HepG2 (cell line): ENCODE measurements around the gene STK11. TPM values are rescaled to one million over a fixed set of nuclear protein-coding genes. Genes with fewer than 3 reads are reported as not detected.

Experiments used
- AKAP8 ChIP-seq: sonication (generic); formaldehyde crosslinking; IDR thresholded peaks from 2 replicates; pipeline ENCODE4 v1.5.1; 2020; ENCODE audit warnings: mild to moderate bottlenecking, missing genetic modification reagents
- HDAC2 ChIP-seq: sonication (generic); formaldehyde crosslinking; IDR thresholded peaks from 2 replicates; pipeline ENCODE4 v1.4.0; 2020; ENCODE audit warnings: missing genetic modification reagents
- NR2C2 ChIP-seq: sonication (generic); formaldehyde crosslinking; IDR thresholded peaks from 2 replicates; pipeline ENCODE4 v1.4.0; 2020; ENCODE audit warnings: missing genetic modification reagents, mild to moderate bottlenecking, moderate library complexity, borderline replicate concordance
- PITX1 ChIP-seq: sonication (generic); formaldehyde crosslinking; IDR thresholded peaks from 2 replicates; pipeline ENCODE4 v1.5.1; 2020; ENCODE audit warnings: mild to moderate bottlenecking, missing genetic modification reagents
- RXRA ChIP-seq: sonication (generic); formaldehyde crosslinking; IDR thresholded peaks from 2 replicates; pipeline ENCODE4 v1.5.1; 2020; ENCODE audit warnings: missing genetic modification reagents
- ZNF660 ChIP-seq: sonication (generic); formaldehyde crosslinking; IDR thresholded peaks from 2 replicates; pipeline ENCODE4 v1.5.1; 2020; ENCODE audit warnings: mild to moderate bottlenecking, low read depth, missing genetic modification reagents, borderline replicate concordance
- ZNF672 ChIP-seq: sonication (generic); formaldehyde crosslinking; IDR thresholded peaks from 2 replicates; pipeline ENCODE4 v1.8.1; 2022; ENCODE audit warnings: missing genetic modification reagents
- polyA plus RNA-seq, 8 experiments: library from polyadenylated mRNA; depleted of rRNA in 3 of 8; stranded (reverse) in 7 of 8; unstranded in 1 of 8; fragments of >200 nt; fragmentation: Illumina TruSeq in 4 of 8; extraction: Trizol in 4 of 8; gene quantifications; 2 replicates each; pipeline versions ENCODE4 v1.2.1 to v1.2.3, GENCODE V29; 2011 to 2016; ENCODE audit warnings: low read depth in 4 of 8, missing spikeins in 1 of 8, mixed read lengths in 1 of 8; ENCODE audit not compliant: insufficient read depth in 1 of 8
- total RNA-seq, 5 experiments: library from RNA; depleted of rRNA; stranded (reverse); fragments of >200 nt; fragmentation: Illumina TruSeq; extraction: Trizol; gene quantifications; 2 replicates each; pipeline ENCODE4 v1.2.3, GENCODE V29; 2016; ENCODE audit warnings: low read depth in 1 of 5
- TF ChIP-seq, protein P1 (sequence below): sonication (generic); formaldehyde crosslinking; IDR thresholded peaks from 2 replicates; pipeline ENCODE4 v1.5.0; 2020; ENCODE audit warnings: mild to moderate bottlenecking, missing genetic modification reagents
- TF ChIP-seq, protein P2 (sequence below): IDR thresholded peaks from 2 replicates; pipeline ENCODE4 v1.4.0; 2020; ENCODE audit warnings: mild to moderate bottlenecking, missing genetic modification reagents
- TF ChIP-seq, protein P3 (sequence below): sonication (generic); formaldehyde crosslinking; IDR thresholded peaks from 2 replicates; pipeline ENCODE4 v1.4.0; 2020; ENCODE audit warnings: mild to moderate bottlenecking, missing genetic modification reagents, borderline replicate concordance
- TF ChIP-seq, protein P4 (sequence below): sonication (generic); formaldehyde crosslinking; IDR thresholded peaks from 2 replicates; pipeline ENCODE4 v1.8.1; 2023; ENCODE audit warnings: mild to moderate bottlenecking, missing genetic modification reagents
- TF ChIP-seq, protein P5 (sequence below): sonication (generic); formaldehyde crosslinking; IDR thresholded peaks from 2 replicates; pipeline ENCODE4 v1.8.0; 2022; ENCODE audit warnings: missing genetic modification reagents, mild to moderate bottlenecking, moderate library complexity, borderline replicate concordance

The STK11 gene
- total and polyA plus RNA-seq, 2 of the 13 experiments (the other 11 are each of a cell fraction or from before 2014, with no cell fraction given), result 27.5 to 43.6 TPM

DNA sequence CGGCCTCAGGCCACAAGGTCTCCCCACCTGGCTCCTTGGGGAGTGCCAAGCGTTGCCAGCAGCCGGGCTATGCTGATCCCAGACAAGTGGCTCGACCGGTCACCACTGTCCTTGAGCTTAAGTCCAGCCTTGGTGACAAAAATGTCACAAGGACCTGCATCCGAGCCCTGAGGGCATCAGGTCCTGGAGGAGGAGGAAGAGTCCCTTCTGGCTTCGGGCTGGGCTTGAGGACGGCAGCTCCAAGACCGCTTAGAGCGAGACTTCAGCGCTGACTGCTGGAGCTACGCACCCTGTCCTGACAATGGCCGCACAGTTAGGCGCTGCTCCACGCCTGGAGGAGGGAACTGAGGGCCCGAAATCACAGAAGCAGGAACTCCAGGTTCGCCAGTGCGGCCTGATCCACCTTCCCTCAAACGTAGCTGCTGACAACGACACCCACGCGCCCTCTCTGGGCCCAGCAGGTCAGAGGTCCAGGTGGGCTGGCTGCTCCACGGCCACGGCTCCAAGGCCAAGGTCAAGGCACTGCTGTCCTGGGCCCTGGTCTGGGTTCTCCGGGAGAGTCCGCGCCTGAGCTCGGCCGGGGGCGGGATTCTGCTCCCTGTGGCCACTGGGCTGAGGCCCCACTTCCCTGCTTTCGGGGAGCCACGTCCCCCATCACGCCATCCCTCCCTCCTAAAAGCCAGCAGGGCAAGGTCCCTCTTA, 38.6 kb upstream of the STK11 start (continued):
- no peak for TF ChIP-seq HDAC2 (CRISPR knock-in tag)
- TF ChIP-seq RXRA, result peak; percentile 58; the same call in 1 of the 2 replicates
- TF ChIP-seq ZNF660, result no peak
- TF ChIP-seq, protein P1, sequence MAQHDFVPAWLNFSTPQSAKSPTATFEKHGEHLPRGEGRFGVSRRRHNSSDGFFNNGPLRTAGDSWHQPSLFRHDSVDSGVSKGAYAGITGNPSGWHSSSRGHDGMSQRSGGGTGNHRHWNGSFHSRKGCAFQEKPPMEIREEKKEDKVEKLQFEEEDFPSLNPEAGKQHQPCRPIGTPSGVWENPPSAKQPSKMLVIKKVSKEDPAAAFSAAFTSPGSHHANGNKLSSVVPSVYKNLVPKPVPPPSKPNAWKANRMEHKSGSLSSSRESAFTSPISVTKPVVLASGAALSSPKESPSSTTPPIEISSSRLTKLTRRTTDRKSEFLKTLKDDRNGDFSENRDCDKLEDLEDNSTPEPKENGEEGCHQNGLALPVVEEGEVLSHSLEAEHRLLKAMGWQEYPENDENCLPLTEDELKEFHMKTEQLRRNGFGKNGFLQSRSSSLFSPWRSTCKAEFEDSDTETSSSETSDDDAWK (CRISPR knock-in tag), result no peak
- TF ChIP-seq NR2C2 (CRISPR knock-in tag), result peak; percentile 33; the same call in 1 of the 2 replicates
- TF ChIP-seq, protein P2, sequence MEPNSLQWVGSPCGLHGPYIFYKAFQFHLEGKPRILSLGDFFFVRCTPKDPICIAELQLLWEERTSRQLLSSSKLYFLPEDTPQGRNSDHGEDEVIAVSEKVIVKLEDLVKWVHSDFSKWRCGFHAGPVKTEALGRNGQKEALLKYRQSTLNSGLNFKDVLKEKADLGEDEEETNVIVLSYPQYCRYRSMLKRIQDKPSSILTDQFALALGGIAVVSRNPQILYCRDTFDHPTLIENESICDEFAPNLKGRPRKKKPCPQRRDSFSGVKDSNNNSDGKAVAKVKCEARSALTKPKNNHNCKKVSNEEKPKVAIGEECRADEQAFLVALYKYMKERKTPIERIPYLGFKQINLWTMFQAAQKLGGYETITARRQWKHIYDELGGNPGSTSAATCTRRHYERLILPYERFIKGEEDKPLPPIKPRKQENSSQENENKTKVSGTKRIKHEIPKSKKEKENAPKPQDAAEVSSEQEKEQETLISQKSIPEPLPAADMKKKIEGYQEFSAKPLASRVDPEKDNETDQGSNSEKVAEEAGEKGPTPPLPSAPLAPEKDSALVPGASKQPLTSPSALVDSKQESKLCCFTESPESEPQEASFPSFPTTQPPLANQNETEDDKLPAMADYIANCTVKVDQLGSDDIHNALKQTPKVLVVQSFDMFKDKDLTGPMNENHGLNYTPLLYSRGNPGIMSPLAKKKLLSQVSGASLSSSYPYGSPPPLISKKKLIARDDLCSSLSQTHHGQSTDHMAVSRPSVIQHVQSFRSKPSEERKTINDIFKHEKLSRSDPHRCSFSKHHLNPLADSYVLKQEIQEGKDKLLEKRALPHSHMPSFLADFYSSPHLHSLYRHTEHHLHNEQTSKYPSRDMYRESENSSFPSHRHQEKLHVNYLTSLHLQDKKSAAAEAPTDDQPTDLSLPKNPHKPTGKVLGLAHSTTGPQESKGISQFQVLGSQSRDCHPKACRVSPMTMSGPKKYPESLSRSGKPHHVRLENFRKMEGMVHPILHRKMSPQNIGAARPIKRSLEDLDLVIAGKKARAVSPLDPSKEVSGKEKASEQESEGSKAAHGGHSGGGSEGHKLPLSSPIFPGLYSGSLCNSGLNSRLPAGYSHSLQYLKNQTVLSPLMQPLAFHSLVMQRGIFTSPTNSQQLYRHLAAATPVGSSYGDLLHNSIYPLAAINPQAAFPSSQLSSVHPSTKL, result no peak
- TF ChIP-seq AKAP8 (CRISPR knock-in tag), result peak; percentile 74; the same call in 1 of the 2 replicates
- TF ChIP-seq, protein P3, sequence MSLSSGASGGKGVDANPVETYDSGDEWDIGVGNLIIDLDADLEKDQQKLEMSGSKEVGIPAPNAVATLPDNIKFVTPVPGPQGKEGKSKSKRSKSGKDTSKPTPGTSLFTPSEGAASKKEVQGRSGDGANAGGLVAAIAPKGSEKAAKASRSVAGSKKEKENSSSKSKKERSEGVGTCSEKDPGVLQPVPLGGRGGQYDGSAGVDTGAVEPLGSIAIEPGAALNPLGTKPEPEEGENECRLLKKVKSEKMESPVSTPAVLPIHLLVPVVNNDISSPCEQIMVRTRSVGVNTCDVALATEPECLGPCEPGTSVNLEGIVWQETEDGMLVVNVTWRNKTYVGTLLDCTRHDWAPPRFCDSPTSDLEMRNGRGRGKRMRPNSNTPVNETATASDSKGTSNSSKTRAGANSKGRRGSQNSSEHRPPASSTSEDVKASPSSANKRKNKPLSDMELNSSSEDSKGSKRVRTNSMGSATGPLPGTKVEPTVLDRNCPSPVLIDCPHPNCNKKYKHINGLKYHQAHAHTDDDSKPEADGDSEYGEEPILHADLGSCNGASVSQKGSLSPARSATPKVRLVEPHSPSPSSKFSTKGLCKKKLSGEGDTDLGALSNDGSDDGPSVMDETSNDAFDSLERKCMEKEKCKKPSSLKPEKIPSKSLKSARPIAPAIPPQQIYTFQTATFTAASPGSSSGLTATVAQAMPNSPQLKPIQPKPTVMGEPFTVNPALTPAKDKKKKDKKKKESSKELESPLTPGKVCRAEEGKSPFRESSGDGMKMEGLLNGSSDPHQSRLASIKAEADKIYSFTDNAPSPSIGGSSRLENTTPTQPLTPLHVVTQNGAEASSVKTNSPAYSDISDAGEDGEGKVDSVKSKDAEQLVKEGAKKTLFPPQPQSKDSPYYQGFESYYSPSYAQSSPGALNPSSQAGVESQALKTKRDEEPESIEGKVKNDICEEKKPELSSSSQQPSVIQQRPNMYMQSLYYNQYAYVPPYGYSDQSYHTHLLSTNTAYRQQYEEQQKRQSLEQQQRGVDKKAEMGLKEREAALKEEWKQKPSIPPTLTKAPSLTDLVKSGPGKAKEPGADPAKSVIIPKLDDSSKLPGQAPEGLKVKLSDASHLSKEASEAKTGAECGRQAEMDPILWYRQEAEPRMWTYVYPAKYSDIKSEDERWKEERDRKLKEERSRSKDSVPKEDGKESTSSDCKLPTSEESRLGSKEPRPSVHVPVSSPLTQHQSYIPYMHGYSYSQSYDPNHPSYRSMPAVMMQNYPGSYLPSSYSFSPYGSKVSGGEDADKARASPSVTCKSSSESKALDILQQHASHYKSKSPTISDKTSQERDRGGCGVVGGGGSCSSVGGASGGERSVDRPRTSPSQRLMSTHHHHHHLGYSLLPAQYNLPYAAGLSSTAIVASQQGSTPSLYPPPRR (CRISPR knock-in tag), result 0 out of 2 replicates have a peak, but pooled peaks have one; percentile 23
- TF ChIP-seq PITX1 (CRISPR knock-in tag), result 0 out of 2 replicates have a peak, but pooled peaks have one; percentile 14
- TF ChIP-seq, protein P4, sequence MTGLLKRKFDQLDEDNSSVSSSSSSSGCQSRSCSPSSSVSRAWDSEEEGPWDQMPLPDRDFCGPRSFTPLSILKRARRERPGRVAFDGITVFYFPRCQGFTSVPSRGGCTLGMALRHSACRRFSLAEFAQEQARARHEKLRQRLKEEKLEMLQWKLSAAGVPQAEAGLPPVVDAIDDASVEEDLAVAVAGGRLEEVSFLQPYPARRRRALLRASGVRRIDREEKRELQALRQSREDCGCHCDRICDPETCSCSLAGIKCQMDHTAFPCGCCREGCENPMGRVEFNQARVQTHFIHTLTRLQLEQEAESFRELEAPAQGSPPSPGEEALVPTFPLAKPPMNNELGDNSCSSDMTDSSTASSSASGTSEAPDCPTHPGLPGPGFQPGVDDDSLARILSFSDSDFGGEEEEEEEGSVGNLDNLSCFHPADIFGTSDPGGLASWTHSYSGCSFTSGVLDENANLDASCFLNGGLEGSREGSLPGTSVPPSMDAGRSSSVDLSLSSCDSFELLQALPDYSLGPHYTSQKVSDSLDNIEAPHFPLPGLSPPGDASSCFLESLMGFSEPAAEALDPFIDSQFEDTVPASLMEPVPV (CRISPR knock-in tag), result no peak
- TF ChIP-seq ZNF672, result no peak
- TF ChIP-seq, protein P5, sequence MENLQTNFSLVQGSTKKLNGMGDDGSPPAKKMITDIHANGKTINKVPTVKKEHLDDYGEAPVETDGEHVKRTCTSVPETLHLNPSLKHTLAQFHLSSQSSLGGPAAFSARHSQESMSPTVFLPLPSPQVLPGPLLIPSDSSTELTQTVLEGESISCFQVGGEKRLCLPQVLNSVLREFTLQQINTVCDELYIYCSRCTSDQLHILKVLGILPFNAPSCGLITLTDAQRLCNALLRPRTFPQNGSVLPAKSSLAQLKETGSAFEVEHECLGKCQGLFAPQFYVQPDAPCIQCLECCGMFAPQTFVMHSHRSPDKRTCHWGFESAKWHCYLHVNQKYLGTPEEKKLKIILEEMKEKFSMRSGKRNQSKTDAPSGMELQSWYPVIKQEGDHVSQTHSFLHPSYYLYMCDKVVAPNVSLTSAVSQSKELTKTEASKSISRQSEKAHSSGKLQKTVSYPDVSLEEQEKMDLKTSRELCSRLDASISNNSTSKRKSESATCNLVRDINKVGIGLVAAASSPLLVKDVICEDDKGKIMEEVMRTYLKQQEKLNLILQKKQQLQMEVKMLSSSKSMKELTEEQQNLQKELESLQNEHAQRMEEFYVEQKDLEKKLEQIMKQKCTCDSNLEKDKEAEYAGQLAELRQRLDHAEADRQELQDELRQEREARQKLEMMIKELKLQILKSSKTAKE (CRISPR knock-in tag), result peak; percentile 59
